Panc1 (cell line): ENCODE measurements around the gene ADAMTSL2. TPM values are rescaled to one million over a fixed set of nuclear protein-coding genes. Genes with fewer than 3 reads are reported as not detected.

ENCODE experiments used
- ATAC-seq: fragments of 200-7000 bp; cut with Tn5 transposase; 2 replicates; pipeline ENCODE4 v1.9.1; 2020; ENCODE audit warnings: mild to moderate bottlenecking, moderate library complexity
- BruUV-seq: library from RNA; stranded (reverse); fragments of 400-500 nt; replicated peaks from 2 replicates; lab custom pipeline; 2021; lab: Mats Ljungman, UMichigan
- CTCF ChIA-PET: fragments of 300-600 bp; sonication (Branson Sonifier 250); formaldehyde crosslinking; loops from one replicate; lab custom pipeline; 2022; ENCODE audit warnings: antibody characterized with exemption; lab: Charles Lee
- POLR2A ChIA-PET: fragments of 300-600 bp; sonication (Branson Sonifier 250); formaldehyde crosslinking; loops from one replicate; lab custom pipeline; 2022; ENCODE audit warnings: antibody characterized with exemption; lab: Charles Lee
- DNase-seq: peaks from one replicate; pipeline ENCODE4 v3.0.0-alpha.2; 2010; ENCODE audit warnings: low read depth, low spot score
- H3K27ac ChIP-seq: 2 replicates; pipeline ENCODE4 v1.5.1; 2011; ENCODE audit warnings: mild to moderate bottlenecking, low read length, inconsistent platforms
- H3K27me3 ChIP-seq: fragments of 200-500 bp; sonication (Bioruptor generic); 2 replicates; pipeline ENCODE4 v1.6.0; 2014; ENCODE audit warnings: low read length, inconsistent platforms; ENCODE audit not compliant: control insufficient read depth, insufficient read depth
- H3K36me3 ChIP-seq: fragments of 200-500 bp; sonication (Bioruptor generic); 2 replicates; pipeline ENCODE4 v1.5.1; 2014; ENCODE audit warnings: inconsistent platforms, mild to moderate bottlenecking, low read length, moderate library complexity; ENCODE audit not compliant: control insufficient read depth, insufficient read depth
- H3K4me1 ChIP-seq: 2 replicates; pipeline ENCODE4 v1.5.1; 2011; ENCODE audit warnings: inconsistent platforms, mild to moderate bottlenecking, low read length, moderate library complexity; ENCODE audit not compliant: control insufficient read depth, insufficient read depth
- H3K4me3 ChIP-seq, 2 experiments: 2 replicates each; pipeline ENCODE4 v1.5.1; 2011 to 2012; ENCODE audit warnings: low read depth in 2 of 2, low read length in 2 of 2, mild to moderate bottlenecking in 2 of 2, inconsistent platforms in 1 of 2, moderate library complexity in 1 of 2
- H3K9me3 ChIP-seq: fragments of 200-500 bp; sonication (Bioruptor generic); 2 replicates; pipeline ENCODE4 v1.5.1; 2014; ENCODE audit warnings: low read depth, mild to moderate bottlenecking, inconsistent platforms, low read length, moderate library complexity; ENCODE audit not compliant: control insufficient read depth, insufficient read depth
- CTCF ChIP-seq: fragments of 450-650 bp; IDR thresholded peaks from 2 replicates; pipeline ENCODE4 v1.5.1; 2017; ENCODE audit warnings: mild to moderate bottlenecking
- POLR2AphosphoS5 ChIP-seq: IDR thresholded peaks from 2 replicates; pipeline ENCODE4 v1.6.1; 2012; ENCODE audit warnings: mild to moderate bottlenecking, low read depth, low read length, moderate library complexity
- REST ChIP-seq, 2 experiments: IDR thresholded peaks; 2 replicates each; pipeline ENCODE4 v1.6.1; 2011 to 2012; ENCODE audit warnings: low read depth in 2 of 2, control low read depth in 1 of 2, low read length in 1 of 2, mild to moderate bottlenecking in 1 of 2, moderate library complexity in 1 of 2; ENCODE audit not compliant: insufficient read depth in 1 of 2
- SIN3A ChIP-seq: IDR thresholded peaks from 2 replicates; pipeline ENCODE4 v1.6.1; 2012; ENCODE audit warnings: low read depth, mild to moderate bottlenecking, low read length, moderate library complexity, borderline replicate concordance; ENCODE audit not compliant: insufficient read depth
- TCF7L2 ChIP-seq: IDR thresholded peaks from 2 replicates; pipeline ENCODE4 v1.6.1; 2011; ENCODE audit warnings: mild to moderate bottlenecking, low read depth, low read length, inconsistent platforms
- in situ Hi-C: cut with HindIII; loops from 2 replicates; pipeline ENCODE4 v1.10.0; 2016; ENCODE audit warnings: low sequenced_read_pairs, low pct_unique_long_range_greater_than_20kb
- intact Hi-C: fragments of 100-400 bp; cut with micrococcal nuclease; formaldehyde crosslinking; loops from one replicate; pipeline ENCODE4 v1.10.0; 2022; ENCODE audit not compliant: unreplicated experiment
- total RNA-seq: library from RNA; stranded (reverse); gene quantifications from one replicate; pipeline ENCODE4 v1.2.1, GENCODE V29; 2021; ENCODE audit not compliant: unreplicated experiment

ADAMTSL2 gene
- total RNA-seq, 1 experiment from 2014 or later, result 0.10 TPM

GRCh38 chr9:133516256-133516960, 18.1 kb upstream of the ADAMTSL2 start:
- H3K4me3 ChIP-seq, result no peak overlapping the region
- H3K9me3 ChIP-seq, result no peaks in the 10 kb centered on the region
- H3K4me1 ChIP-seq, result no peaks in the 10 kb centered on the region
- no peak for DNase-seq
- no peak for ATAC-seq
- CTCF ChIA-PET, result no interaction called here
- intact Hi-C loops, result no loop called here
- in situ Hi-C loops, result no loop called here
- no TSS peak for BruUV-seq
- POLR2A ChIA-PET, result no interaction called here
- TF ChIP-seq REST (IDR thresholded peaks at IDR 0.05; ENCODE audit: insufficient read depth in 1 of 2, low read depth in 2 of 2, low read length in 1 of 2), result no peak
- TF ChIP-seq TCF7L2, result no peak
- no peak for TF ChIP-seq SIN3A
- no peak for TF ChIP-seq POLR2AphosphoS5
- TF ChIP-seq CTCF, result no peak
- H3K36me3 ChIP-seq, result no peaks in the 10 kb centered on the region
- no peak overlapping the region for H3K27ac ChIP-seq
- H3K27me3 ChIP-seq, result no peaks in the 10 kb centered on the region

- no TSS peak for BruUV-seq
- POLR2A ChIA-PET, result no interaction called here
- CTCF ChIA-PET, result no interaction called here
- intact Hi-C loops (no loop called here), in situ Hi-C loops (no loop called here)
- ATAC-seq, result no peak
- H3K4me3 ChIP-seq, result no peak overlapping the region
- no peaks in the 10 kb centered on the region for H3K9me3 ChIP-seq
- H3K4me1 ChIP-seq, result no peaks in the 10 kb centered on the region
- H3K36me3 ChIP-seq, result no peaks in the 10 kb centered on the region
- no peaks in the 10 kb centered on the region for H3K27me3 ChIP-seq
- H3K27ac ChIP-seq, result no peak overlapping the region
- no peak for TF ChIP-seq REST (IDR thresholded peaks at IDR 0.05; ENCODE audit: insufficient read depth in 1 of 2, low read depth in 2 of 2, low read length in 1 of 2)
- no peak for TF ChIP-seq TCF7L2
- TF ChIP-seq POLR2AphosphoS5, result no peak
- TF ChIP-seq CTCF, result no peak
- TF ChIP-seq SIN3A, result no peak
- no peak for DNase-seq
Measured at GRCh38 chr9:133516961-133517350, 17.5 kb upstream of the ADAMTSL2 start.
